GM12891 (cell line): ENCODE data around the gene ADD1.
"Not testable (repeated sequence)": the region's sequence is repeated elsewhere in the genome, so short reads cannot be mapped to it uniquely, and the experiment has no call there.

Experiments
- DNase-seq: peaks from one replicate; pipeline ENCODE4 v3.0.0; 2011; ENCODE audit warnings: low spot score; ENCODE audit not compliant: insufficient read length
- FAIRE-seq: peaks from 2 replicates; lab custom pipeline; 2011; peaks lifted over from hg19 to GRCh38; lab: Jason Lieb, UNC
- PAX5 ChIP-seq: IDR thresholded peaks from 2 replicates; pipeline ENCODE4 v1.6.1; 2011; ENCODE audit warnings: low read length, moderate library complexity, mild to moderate bottlenecking; ENCODE audit not compliant: insufficient read depth, severe bottlenecking
- POLR2A ChIP-seq: IDR thresholded peaks from 2 replicates; pipeline ENCODE4 v1.6.1; 2011; ENCODE audit warnings: low read depth, low read length, control low read depth
- POLR2AphosphoS5 ChIP-seq: IDR thresholded peaks from 2 replicates; pipeline ENCODE4 v1.6.1; 2011; ENCODE audit warnings: low read depth, low read length, control low read depth
- POU2F2 ChIP-seq: IDR thresholded peaks from 2 replicates; pipeline ENCODE4 v1.6.1; 2011; ENCODE audit warnings: low read depth, mild to moderate bottlenecking, control low read depth, low read length, moderate library complexity
- SPI1 ChIP-seq: IDR thresholded peaks from 2 replicates; pipeline ENCODE4 v1.6.1; 2011; ENCODE audit warnings: low read depth, low read length, control low read depth
- TAF1 ChIP-seq: IDR thresholded peaks from 2 replicates; pipeline ENCODE4 v1.6.1; 2011; ENCODE audit warnings: low read depth, low read length, control low read depth

The ADD1 gene

DNA sequence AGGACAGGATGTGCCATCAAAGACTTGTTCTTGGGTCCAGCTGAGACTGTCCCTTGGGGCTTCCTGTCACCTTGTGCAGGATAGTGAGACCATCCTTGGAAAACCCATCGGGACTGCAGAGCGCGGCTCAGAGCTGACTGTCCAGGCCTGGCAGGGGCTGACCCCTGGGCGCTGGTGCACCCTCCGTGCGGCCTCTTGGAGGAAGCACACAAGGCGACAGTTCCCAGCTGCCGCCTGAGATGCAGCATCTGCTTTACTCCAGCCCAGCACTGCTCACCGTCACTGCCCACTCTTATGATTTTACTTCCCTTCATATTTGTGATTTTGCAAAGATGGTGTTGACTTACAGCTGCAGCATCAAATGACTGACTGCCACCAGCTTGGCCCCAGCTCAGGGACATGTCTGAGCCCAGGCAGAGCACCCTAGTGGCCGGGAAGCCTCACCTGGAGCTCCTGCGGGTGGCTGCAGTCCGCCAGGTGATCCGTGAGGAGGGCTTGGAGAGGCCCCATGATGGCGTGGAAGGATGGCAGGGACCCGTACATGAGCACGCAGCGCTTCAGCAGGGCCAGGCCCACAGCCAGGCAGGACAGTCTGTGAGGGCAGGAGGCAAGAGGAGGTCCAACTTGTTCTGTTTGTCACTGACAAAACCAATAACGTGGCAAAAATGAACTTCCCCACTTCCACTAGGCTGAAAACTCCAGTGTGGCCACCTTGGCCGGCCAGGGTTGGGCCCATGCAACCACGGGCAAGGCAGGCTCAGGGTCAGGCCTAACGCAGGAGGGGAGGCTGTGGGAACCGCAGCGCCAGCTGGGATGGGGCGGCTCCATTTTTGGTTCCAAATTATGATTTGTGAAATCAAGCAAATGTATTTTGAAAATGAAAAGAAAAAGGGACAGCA, 97.7 kb downstream of the ADD1 start:
- no peak for FAIRE-seq
- DNase-seq, result no peak
- TF ChIP-seq POLR2AphosphoS5, result peak; percentile 49
- TF ChIP-seq TAF1, result no peak
- no peak for TF ChIP-seq SPI1
- peak; percentile 19; the same call in 1 of the 2 replicates for TF ChIP-seq POU2F2

DNA sequence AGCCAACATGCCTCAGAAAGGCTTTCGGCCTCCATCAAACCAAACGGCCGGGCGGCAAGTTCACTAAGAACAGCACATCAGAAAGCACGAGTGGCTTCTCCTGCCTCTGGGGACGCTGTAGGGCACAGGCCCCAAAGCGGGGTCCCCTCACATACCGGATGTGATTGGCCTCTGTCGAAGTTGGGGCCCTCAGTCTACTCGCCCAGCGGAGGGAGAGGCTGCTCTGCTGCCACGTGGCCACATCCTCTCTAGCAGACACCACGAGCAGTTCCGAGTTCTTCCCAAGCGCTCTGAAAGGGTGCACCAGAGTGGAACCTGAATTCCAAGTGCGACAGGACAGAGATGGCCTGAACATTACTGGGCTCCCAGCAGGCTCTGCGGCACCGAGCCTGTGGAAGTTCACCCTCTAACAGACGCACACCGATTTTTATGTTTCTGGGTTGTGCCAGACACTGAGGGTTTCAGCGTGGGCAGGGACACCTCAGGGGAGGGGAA, 98.4 kb downstream of the ADD1 start:
- TF ChIP-seq POLR2A (no peak), SPI1 (no peak), PAX5 (no peak), TAF1 (no peak), POLR2AphosphoS5 (peak; percentile 11; the same call in 1 of the 2 replicates), POU2F2 (no peak)
- FAIRE-seq (no peak), DNase-seq (no peak)

- FAIRE-seq (no peak), DNase-seq (no peak)
- no peak for TF ChIP-seq SPI1
- TF ChIP-seq POLR2A, result peak; percentile 15; the same call in 1 of the 2 replicates
- no peak for TF ChIP-seq PAX5
- 0 out of 2 replicates have a peak, but pooled peaks have one; percentile 13 for TF ChIP-seq POLR2AphosphoS5
- TF ChIP-seq TAF1, result no peak
- peak; percentile 46; the same call in 1 of the 2 replicates for TF ChIP-seq POU2F2
Measured at GRCh38 chr4:2942532-2943363, 99.1 kb downstream of the ADD1 start.

DNA sequence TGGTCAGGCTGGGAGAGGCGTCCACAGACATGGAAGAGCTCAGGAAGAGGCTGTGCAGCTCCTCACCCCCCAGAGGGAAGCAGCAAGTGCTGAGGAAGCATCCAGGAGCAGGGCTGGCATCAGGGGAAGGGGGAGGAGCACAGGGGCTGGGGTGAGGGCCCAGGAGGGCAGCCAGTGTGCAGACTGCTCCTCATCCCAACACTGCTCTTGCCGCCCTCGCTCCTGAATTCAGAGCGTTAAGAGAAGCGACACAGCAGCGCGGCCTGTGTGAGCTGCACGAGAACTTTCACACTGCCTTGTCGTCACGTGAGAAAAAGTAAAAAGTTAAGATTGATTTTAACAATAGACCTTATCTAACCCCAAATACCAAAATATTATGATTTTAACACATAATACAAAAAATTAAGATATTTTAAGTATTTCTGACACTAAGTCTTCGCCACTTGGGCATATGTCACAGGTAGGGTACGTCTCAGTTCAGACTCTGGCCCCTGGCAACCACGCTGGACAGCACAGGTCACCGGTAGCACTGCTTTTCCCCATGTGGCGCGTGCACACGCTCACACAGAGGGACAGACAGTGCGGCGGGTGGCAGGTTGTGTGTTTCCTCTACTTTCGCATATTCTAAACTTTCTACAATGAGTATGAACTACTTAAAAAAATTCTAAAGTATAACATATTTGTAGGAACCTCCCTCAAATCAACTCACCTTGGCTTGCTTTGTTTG, 99.9 kb downstream of the ADD1 start:
- FAIRE-seq (no peak), DNase-seq (no peak)
- TF ChIP-seq POLR2A, result 0 out of 2 replicates have a peak, but pooled peaks have one; percentile 11
- TF ChIP-seq SPI1, result no peak

DNA sequence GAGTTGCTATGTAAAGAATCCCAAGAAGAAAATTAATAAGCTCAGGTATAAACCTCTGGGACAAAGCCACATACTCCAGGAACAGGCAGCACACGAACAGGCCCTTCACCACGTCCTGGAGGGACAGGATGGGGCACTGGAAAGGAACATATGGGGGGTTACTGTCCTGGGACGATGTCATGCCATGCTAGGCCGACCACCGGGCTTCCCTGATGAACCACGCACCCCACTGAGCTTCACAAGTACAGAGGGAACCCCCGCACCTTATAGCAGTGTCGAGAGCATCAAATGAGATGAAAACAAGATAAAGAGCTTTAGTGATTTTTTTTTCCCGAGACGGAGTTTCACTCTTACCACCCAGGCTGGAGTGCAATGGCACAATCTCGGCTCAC, 100.4 kb downstream of the ADD1 start:
- DNase-seq (no peak), FAIRE-seq (no peak)
- TF ChIP-seq POU2F2 (no peak), TAF1 (no peak), PAX5 (no peak), POLR2A (no peak), POLR2AphosphoS5 (no peak), SPI1 (no peak)

GRCh38 chr4:2944586-2945526, 101.2 kb downstream of the ADD1 start:
- DNase-seq (no peak), FAIRE-seq (no peak)
- TF ChIP-seq PAX5 (no peak), POLR2AphosphoS5 (no peak), TAF1 (no peak)

DNA sequence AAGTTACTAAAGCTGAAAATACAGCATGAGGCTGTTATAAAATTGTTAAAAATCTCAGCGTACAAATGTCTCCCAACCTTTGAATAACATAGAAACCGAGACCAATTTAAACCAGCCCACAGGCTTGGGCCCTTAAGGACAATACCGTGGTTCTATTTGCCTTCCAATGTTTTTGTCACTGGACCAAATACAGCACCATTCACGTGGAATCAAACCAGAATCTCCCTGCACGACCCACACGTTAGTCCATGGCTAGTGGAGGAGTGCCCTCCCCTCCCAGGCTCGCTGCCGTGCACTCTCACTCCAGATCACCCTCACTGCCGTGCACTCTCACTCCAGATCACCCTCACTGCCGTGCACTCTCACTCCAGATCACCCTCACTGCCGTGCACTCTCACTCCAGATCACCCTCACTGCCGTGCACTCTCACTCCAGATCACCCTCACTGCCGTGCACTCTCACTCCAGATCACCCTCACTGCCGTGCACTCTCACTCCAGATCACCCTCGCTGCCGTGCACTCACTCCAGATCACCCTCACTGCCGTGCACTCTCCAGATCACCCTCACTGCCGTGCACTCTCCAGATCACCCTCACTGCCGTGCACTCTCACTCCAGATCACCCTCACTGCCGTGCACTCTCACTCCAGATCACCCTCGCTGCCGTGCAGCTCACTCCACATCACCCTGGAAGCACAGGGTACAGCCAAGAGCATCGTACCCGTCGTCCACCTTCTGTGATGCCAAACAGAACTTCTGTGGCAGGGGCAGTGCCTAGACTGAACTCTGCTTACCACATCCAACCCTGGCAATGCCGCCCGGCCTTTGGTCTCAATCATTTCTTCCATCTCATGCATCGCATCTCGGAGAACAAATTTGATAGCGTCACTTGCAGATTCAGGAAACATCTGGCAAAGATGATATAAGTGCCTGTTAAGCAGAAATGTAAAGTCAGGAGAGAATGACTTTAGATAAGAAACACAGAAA, 102.3 kb downstream of the ADD1 start:
- not testable (repeated sequence) for DNase-seq, FAIRE-seq
- TF ChIP-seq POLR2AphosphoS5, result 0 out of 2 replicates have a peak, but pooled peaks have one; percentile 30
